Activated CD4-positive, alpha-beta memory T cell treated with anti-CD3 and anti-CD28 coated beads, Interleukin-2, amount 10 ng/mL, durations not matched to agents 7 days and 5 days (primary cell): ENCODE measurements around the gene WNT5B. TPM values are rescaled to one million over a fixed set of nuclear protein-coding genes. Genes with fewer than 3 reads are reported as not detected.
"Not testable (repeated sequence)": the region's sequence is repeated elsewhere in the genome, so short reads cannot be mapped to it uniquely, and the experiment has no call there.

Source experiments
- CTCF ChIA-PET: fragments of 350-600 bp; sonication (Branson Sonifier 250); formaldehyde crosslinking; loops from one replicate; lab custom pipeline; 2021; ENCODE audit warnings: antibody characterized with exemption, inconsistent platforms; lab: Charles Lee
- POLR2A ChIA-PET: fragments of 350-600 bp; sonication (Branson Sonifier 250); formaldehyde crosslinking; loops from one replicate; lab custom pipeline; 2021; ENCODE audit warnings: antibody characterized with exemption; lab: Charles Lee
- DNase-seq: peaks from one replicate; pipeline ENCODE4 v3.0.0-alpha.2; 2020
- H3K27ac Mint-ChIP-seq: one replicate; pipeline ENCODE4 v1.8.0; 2021; ENCODE audit warnings: mild to moderate bottlenecking, mixed read lengths
- H3K27me3 Mint-ChIP-seq: one replicate; pipeline ENCODE4 v1.8.0; 2021; ENCODE audit warnings: mixed read lengths
- H3K36me3 Mint-ChIP-seq: one replicate; pipeline ENCODE4 v1.8.0; 2021; ENCODE audit warnings: low read depth, mixed read lengths
- H3K4me1 Mint-ChIP-seq: one replicate; pipeline ENCODE4 v1.8.0; 2021; ENCODE audit warnings: mixed read lengths
- H3K4me3 Mint-ChIP-seq: one replicate; pipeline ENCODE4 v1.8.0; 2021; ENCODE audit warnings: mild to moderate bottlenecking, mixed read lengths
- H3K9me3 Mint-ChIP-seq: one replicate; pipeline ENCODE4 v1.8.0; 2021; ENCODE audit warnings: mixed read lengths
- total RNA-seq, 2 experiments: library from RNA; stranded (reverse); gene quantifications; one replicate each; pipeline ENCODE4 v1.2.3, GENCODE V29; 2021

WNT5B gene
- total RNA-seq, 2 experiments from 2014 or later, result 1.4 to 1.7 TPM

DNA sequence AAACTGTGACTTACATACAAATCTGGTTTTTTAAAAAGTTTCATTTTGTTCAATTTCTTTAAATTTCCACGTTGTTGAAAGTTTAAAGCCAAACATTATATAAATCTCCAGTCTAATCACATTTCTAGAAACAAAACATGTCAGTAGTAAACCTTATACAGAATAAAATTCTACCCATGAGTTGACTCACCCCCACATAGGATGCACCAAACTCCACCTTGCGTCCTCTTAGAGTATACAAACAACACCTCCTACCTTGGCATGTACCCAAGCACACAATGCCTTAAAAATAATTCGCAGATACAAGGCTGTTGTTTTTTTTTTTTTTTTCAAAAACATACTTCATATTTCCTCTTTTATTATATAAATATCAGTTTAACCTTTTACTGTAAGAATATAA is 38.0 kb upstream of the WNT5B start:
- H3K27ac Mint-ChIP-seq, result no peak overlapping the region
- H3K36me3 Mint-ChIP-seq, result peaks cover 48% of the 10 kb centered on the region
- no peaks in the 10 kb centered on the region for H3K9me3 Mint-ChIP-seq

DNA sequence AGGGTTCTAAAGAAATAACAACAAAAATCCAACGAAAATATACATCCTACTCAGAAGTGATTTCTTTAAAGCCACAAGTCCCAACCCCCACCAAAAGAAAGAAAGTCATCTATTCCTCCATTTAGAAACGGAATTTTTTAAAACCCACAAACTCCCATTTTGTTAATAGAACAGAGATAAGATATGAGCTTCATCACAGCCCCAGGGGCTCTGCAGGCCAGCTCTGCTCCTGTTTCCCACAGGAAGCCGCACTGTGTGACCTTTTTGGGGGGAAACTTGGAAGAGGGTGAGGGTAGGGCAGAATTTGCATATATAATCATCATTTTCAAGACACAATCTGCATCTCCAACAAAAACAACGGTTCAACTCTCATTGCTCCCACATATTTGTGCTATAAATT is 37.5 kb upstream of the WNT5B start:
- H3K4me1 Mint-ChIP-seq, result peaks cover 62% of the 10 kb centered on the region
- peaks cover 48% of the 10 kb centered on the region for H3K36me3 Mint-ChIP-seq
- H3K9me3 Mint-ChIP-seq, result no peaks in the 10 kb centered on the region
- DNase-seq, result no peak
- ChIA-PET CTCF (interaction anchor here (2.4 to 3.9 kb wide), 4 partner anchors 8 to 474 kb away, joined by 5 to 36 read pairs (median 24); no protein-coding TSS in a partner anchor), POLR2A (interaction anchor here (0.6 to 2.5 kb wide), 2 partner anchors 10 to 601 kb away, joined by 3 to 6 read pairs; no protein-coding TSS in a partner anchor)
- H3K27ac Mint-ChIP-seq, result peak overlapping the region; percentile 95
- H3K4me3 Mint-ChIP-seq, result peak overlapping the region; percentile 93
- H3K27me3 Mint-ChIP-seq, result no peaks in the 10 kb centered on the region

More for the DNA sequence above, 38.0 kb upstream of the WNT5B start:
- no peaks in the 10 kb centered on the region for H3K27me3 Mint-ChIP-seq
- POLR2A ChIA-PET, result interaction anchor here (0.6 kb wide), 1 partner anchor 11 kb away, joined by 3 read pairs; no protein-coding TSS in a partner anchor
- peaks cover 62% of the 10 kb centered on the region for H3K4me1 Mint-ChIP-seq
- H3K4me3 Mint-ChIP-seq, result peak overlapping the region; percentile 63
- DNase-seq, result peak; percentile 29
- CTCF ChIA-PET, result interaction anchor here (2.9 to 3.9 kb wide), 4 partner anchors 8 to 474 kb away, joined by 18 to 36 read pairs (median 24); no protein-coding TSS in a partner anchor

DNA sequence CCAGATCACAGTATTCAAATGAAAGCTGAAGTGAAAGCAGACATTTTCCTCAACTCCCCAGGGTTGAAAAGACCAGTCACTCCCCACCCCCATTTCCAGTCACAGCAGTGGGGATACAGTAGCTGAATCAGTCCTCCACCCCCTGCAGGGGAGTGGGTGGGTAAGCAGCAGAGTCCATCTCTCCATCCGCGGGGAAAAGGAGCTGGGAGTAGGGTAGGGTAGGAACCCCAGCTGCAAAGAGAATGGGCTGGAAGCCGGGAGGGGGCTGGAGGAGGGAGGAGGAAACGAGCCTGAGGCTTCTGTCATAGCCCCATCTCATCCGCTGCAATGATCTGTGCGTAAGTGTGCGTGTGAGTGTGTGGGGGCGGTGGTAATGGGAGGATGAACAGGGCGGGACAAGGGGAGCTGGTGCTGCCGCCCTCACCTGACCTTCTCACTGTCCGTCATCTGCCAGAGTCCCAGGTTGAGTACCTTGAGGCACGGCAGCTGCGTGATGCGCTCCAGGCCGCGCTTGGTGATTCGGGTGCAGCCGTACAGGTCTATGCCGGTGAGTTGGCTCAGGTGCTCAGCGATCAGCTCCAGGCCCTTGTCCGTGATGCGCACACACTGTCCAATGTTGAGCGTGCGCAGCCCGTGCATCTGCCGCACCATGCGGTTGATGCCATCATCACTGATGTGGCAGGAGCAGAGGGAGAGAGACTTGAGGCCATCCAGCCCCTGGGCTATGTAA is 36.4 kb upstream of the WNT5B start:
- Mint-ChIP-seq H3K27ac (peak overlapping the region; percentile 95), H3K36me3 (peaks cover 48% of the 10 kb centered on the region), H3K4me3 (peak overlapping the region; percentile 93), H3K4me1 (peaks cover 62% of the 10 kb centered on the region), H3K9me3 (no peaks in the 10 kb centered on the region), H3K27me3 (no peaks in the 10 kb centered on the region)
- CTCF ChIA-PET, result interaction anchor here (0.7 to 3.9 kb wide), 7 partner anchors 9 to 475 kb away, joined by 3 to 36 read pairs (median 15); no protein-coding TSS in a partner anchor
- POLR2A ChIA-PET, result interaction anchor here (0.9 to 3.5 kb wide), 12 partner anchors 9 to 951 kb away, joined by 3 to 63 read pairs (median 4); no protein-coding TSS in a partner anchor
- peak; percentile 80 for DNase-seq

- Mint-ChIP-seq H3K36me3 (peaks cover 46% of the 10 kb centered on the region), H3K9me3 (no peaks in the 10 kb centered on the region), H3K27ac (peak overlapping the region; percentile 95), H3K4me1 (peaks cover 55% of the 10 kb centered on the region), H3K27me3 (no peaks in the 10 kb centered on the region), H3K4me3 (peak overlapping the region; percentile 93)
- ChIA-PET CTCF (interaction anchor here (0.6 to 3.9 kb wide), 7 partner anchors 9 to 476 kb away, joined by 3 to 36 read pairs (median 15); no protein-coding TSS in a partner anchor), POLR2A (interaction anchor here (0.8 to 3.5 kb wide), 12 partner anchors 9 to 951 kb away, joined by 3 to 63 read pairs (median 4); partner anchors contain the start of gene ADIPOR2)
- peak; percentile 61 for DNase-seq
These were observed 35.6 kb upstream of the WNT5B start for GRCh38 chr12:1593174-1594005.

DNA sequence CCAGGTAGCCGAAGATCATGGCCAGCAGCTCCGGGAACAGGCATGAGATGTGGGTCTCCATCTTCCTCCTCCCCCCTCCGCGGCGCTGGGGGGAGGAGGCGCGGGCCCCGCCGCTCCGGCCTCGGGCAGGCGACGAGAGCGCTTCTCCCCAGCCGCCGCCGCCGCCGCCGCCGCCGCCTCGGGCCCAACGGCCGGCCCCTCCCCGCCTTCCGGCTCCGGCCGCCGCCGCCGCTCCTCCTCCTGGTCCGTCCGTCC is 35.1 kb upstream of the WNT5B start:
- POLR2A ChIA-PET, result interaction anchor here (0.8 to 3.5 kb wide), 7 partner anchors 9 to 604 kb away, joined by 3 to 63 read pairs (median 6); partner anchors contain the start of gene ADIPOR2
- H3K4me1 Mint-ChIP-seq, result peaks cover 50% of the 10 kb centered on the region
- CTCF ChIA-PET, result interaction anchor here (2.1 to 3.9 kb wide), 4 partner anchors 9 to 476 kb away, joined by 15 to 36 read pairs (median 24); no protein-coding TSS in a partner anchor
- H3K9me3 Mint-ChIP-seq, result no peaks in the 10 kb centered on the region
- no peak for DNase-seq
- peaks cover 40% of the 10 kb centered on the region for H3K36me3 Mint-ChIP-seq
- peak overlapping the region; percentile 93 for H3K4me3 Mint-ChIP-seq
- H3K27me3 Mint-ChIP-seq, result no peaks in the 10 kb centered on the region
- H3K27ac Mint-ChIP-seq, result peak overlapping the region; percentile 95

DNA sequence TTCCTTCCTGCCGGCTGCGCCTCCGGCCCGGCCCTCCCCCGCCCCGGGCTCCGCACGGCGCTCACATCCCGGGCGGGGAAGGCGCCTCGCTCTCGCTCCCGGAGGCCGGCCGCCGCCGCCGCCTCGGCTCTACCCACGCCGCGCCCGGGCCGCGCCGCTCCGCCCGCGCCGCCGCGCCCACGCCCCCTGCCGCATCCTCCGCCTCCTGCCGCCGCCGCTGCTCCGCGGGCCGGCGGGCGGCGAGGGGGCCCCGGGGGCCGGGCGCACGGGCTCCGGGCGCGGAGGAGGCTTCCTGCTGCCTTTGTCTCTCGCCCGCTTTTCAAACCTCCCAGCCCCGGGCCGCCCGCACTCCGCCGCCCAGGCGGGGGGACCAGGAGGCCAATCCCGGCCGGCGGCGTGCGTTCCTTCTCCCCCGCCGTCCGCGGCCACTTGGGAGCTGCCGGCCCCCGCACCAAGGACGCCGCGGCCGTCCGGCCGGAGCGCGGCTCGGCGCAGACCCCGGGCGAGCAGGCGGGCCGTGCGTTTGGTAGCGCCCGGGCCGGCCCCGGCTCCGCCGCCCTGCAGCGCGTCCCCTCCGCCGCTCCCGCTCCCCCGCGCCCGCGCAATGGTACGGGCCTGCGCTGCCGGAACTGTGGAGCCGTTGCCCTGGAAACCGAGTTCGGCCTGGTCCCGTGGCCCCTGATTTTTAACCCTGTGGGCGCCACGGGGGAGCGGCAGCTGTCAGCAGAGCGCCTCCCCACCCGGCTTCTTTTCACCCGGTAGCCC is 34.6 kb upstream of the WNT5B start, which contains the start of gene FBXL14:
FBXL14 (minus strand) TSS at position 321 of the 765 bp plus-strand sequence. CDS start 515 bp downstream, outside the sequence.
- DNase-seq, result peak; percentile 91
- peak within 1 kb of the TSS; percentile 95 for H3K27ac Mint-ChIP-seq
- peak within 1 kb of the TSS; percentile 93 for H3K4me3 Mint-ChIP-seq
- no peaks in the 10 kb centered on the region for H3K27me3 Mint-ChIP-seq
- H3K9me3 Mint-ChIP-seq, result no peaks in the 10 kb centered on the region
- ChIA-PET POLR2A (interaction anchor here (1.2 to 3.5 kb wide), 5 partner anchors 8 to 604 kb away, joined by 3 to 63 read pairs (median 6); partner anchors contain the start of gene ADIPOR2), CTCF (interaction anchor here (2.1 to 3.9 kb wide), 4 partner anchors 8 to 477 kb away, joined by 15 to 36 read pairs (median 24); no protein-coding TSS in a partner anchor)
- peaks cover 48% of the 10 kb centered on the region for H3K4me1 Mint-ChIP-seq
- peaks cover 40% of the 10 kb centered on the region for H3K36me3 Mint-ChIP-seq

- peaks cover 42% of the 10 kb centered on the region for H3K4me1 Mint-ChIP-seq
- H3K27ac Mint-ChIP-seq, result peak overlapping the region; percentile 89
- no peaks in the 10 kb centered on the region for H3K9me3 Mint-ChIP-seq
- peaks cover 33% of the 10 kb centered on the region for H3K36me3 Mint-ChIP-seq
- H3K27me3 Mint-ChIP-seq, result no peaks in the 10 kb centered on the region
- DNase-seq, result no peak
- ChIA-PET POLR2A (interaction anchor here (1.3 to 3.5 kb wide), 3 partner anchors 7 to 468 kb away, joined by 3 to 63 read pairs (median 6); no protein-coding TSS in a partner anchor), CTCF (interaction anchor here (3.9 kb wide), 2 partner anchors 7 to 12 kb away, joined by 30 to 36 read pairs; no protein-coding TSS in a partner anchor)
- peak overlapping the region; percentile 87 for H3K4me3 Mint-ChIP-seq
These were observed 33.9 kb upstream of the WNT5B start for GRCh38 chr12:1595026-1595561.

GRCh38 chr12:1595690-1596347 is 33.2 kb upstream of the WNT5B start:
- no peaks in the 10 kb centered on the region for H3K9me3 Mint-ChIP-seq
- POLR2A ChIA-PET, result no interaction called here
- peak overlapping the region; percentile 87 for H3K4me3 Mint-ChIP-seq
- H3K36me3 Mint-ChIP-seq, result peaks cover 26% of the 10 kb centered on the region
- no peak for DNase-seq
- H3K27me3 Mint-ChIP-seq, result no peaks in the 10 kb centered on the region
- peaks cover 37% of the 10 kb centered on the region for H3K4me1 Mint-ChIP-seq
- CTCF ChIA-PET, result no interaction called here
- H3K27ac Mint-ChIP-seq, result peak overlapping the region; percentile 89

DNA sequence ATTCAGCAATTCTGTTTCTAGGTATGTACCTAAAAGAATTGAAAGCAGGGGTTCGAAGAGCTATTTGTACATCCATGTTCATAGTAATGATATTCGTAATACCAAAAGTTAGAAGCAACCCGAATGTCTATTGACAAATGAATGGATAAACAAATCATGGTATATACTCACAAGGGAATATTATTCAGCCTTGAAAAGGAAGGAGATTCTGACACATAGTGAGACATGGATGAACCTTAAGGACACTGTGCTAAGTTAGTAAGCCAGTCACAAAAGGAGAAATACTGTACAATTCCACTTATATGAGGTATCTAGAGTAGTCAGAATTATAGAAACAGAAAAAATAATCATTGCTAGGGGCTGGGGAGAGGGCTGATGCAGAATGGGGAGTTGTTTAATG is 30.3 kb upstream of the WNT5B start:
- DNase-seq, result no peak
- ChIA-PET POLR2A (no interaction called here), CTCF (no interaction called here)
- Mint-ChIP-seq H3K4me3 (no peak overlapping the region), H3K27ac (no peak overlapping the region), H3K27me3 (no peaks in the 10 kb centered on the region), H3K36me3 (no peaks in the 10 kb centered on the region), H3K9me3 (no peaks in the 10 kb centered on the region), H3K4me1 (peaks cover 33% of the 10 kb centered on the region)

DNA sequence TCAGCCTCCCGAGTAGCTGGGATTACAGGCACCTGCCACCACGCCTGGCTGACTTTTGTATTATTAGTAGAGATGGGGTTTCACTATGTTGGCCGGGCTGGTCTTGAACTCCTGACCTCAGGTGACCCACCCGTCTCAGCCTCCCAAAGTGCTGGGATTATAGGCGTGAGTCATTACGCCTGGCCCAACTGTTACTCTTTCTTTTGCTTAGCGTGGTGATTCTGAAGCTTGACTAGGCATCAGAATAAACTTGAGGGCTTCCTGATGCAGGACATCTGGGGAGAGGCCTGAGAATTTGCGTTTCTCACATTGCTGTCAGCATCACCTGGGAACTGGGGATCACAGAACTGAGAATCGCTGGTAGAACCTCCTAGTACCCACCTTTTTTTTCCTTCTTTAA is 26.3 kb upstream of the WNT5B start:
- H3K27me3 Mint-ChIP-seq, DNase-seq, H3K36me3 Mint-ChIP-seq, H3K9me3 Mint-ChIP-seq, H3K4me3 Mint-ChIP-seq: not testable (repeated sequence)
- Mint-ChIP-seq H3K4me1 (peaks cover 38% of the 10 kb centered on the region), H3K27ac (peak overlapping the region; percentile 80)
- ChIA-PET POLR2A (interaction anchor here (0.7 to 3.8 kb wide), 6 partner anchors 9 to 653 kb away, joined by 3 to 63 read pairs (median 5); partner anchors contain the start of genes FBXL14 and RAD52), CTCF (interaction anchor here (0.7 to 3.8 kb wide), 9 partner anchors 10 to 1277 kb away, joined by 3 to 37 read pairs (median 5); partner anchors contain the start of genes FBXL14 and WNT5B)
